HG02870 (cell line): ENCODE data around the gene SVEP1.

Experiments
- ATAC-seq: cut with Tn5 transposase; IDR thresholded peaks from one replicate; pipeline ENCODE4 v1.9.1; 2021; ENCODE audit warnings: mild to moderate bottlenecking, moderate library complexity; ENCODE audit not compliant: unreplicated experiment

The SVEP1 gene

GRCh38 chr9:110528645-110529044 is 50.9 kb downstream of the SVEP1 start:
- no peak for ATAC-seq

- ATAC-seq = no peak
These were observed 53.1 kb downstream of the SVEP1 start for GRCh38 chr9:110526426-110526825.

- no peak for ATAC-seq
These were observed 58.3 kb downstream of the SVEP1 start for GRCh38 chr9:110521206-110521605.

DNA sequence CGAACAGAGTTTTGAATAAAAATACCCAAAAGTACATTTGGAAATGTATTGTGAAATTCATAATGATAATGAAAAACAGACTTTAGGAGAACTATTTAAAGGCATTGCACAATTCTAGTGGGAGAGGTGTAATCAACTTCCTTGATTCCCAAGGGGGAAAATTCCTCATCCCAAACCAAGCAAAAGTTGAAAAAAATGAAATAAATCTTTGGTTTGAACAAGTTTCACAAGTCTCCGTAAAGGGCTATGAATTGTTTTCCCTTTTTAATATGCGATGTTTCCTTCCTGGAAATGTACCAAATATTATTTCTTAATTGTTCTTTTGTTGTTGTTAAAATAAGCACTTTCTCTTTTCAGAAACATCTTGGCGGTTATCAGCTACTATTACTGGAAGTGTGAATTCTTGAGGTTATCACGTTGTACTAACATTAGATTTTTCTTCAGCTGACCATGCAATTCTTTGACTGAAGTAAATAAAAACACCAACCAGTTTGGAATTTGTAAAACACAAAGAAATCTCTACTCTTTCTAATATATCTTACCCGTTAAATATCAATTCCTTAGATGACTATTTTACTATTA is 59.3 kb downstream of the SVEP1 start:
- no peak for ATAC-seq

- ATAC-seq = no peak
These were observed 62.1 kb downstream of the SVEP1 start for GRCh38 chr9:110517483-110517882.

DNA sequence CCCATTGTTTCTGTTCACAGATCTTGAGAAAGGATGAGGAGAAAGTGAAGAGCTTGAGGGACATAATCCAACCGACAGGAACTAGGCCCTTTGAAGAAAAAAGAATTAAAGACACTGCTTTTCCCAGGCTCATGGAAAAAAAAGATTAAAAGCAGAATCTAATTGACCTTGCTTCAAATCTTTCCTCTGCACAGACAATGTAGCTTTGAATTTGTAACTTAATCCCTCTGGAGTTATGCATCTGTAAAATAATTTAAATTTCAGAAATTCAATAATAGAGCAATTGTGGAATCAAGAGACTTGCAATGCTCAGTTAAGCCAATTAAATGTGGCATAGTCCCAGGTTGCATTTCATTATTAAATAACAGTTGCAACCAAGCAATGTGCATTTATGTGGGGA is 64.6 kb downstream of the SVEP1 start:
- no peak for ATAC-seq

GRCh38 chr9:110512817-110513216 is 66.7 kb downstream of the SVEP1 start:
- no peak for ATAC-seq

- no peak for ATAC-seq
These were observed 69.7 kb downstream of the SVEP1 start for GRCh38 chr9:110509792-110510191.

DNA sequence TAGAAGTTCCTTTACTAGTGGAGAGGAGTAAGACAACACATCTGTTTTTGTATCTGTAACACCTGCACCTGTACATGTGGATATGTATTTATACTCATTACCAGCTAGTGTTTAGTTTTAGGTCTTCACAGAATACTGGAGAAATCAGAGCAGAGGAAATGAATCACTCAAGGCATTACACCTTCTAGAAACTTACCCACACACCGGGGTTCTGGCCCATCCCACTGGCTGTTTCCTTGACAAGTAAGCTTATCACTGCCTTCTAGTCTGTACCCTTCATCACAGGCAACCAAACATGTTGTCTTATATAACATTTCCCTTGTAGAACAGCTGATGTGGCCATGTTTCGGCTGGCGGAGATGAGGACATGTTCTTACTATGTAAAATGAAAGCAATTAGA is 76.7 kb downstream of the SVEP1 start:
- ATAC-seq = no peak

- ATAC-seq = no peak
These were observed 79.9 kb downstream of the SVEP1 start for GRCh38 chr9:110499608-110500007.

- no peak for ATAC-seq
These were observed 92.3 kb downstream of the SVEP1 start for GRCh38 chr9:110487196-110487595.

DNA sequence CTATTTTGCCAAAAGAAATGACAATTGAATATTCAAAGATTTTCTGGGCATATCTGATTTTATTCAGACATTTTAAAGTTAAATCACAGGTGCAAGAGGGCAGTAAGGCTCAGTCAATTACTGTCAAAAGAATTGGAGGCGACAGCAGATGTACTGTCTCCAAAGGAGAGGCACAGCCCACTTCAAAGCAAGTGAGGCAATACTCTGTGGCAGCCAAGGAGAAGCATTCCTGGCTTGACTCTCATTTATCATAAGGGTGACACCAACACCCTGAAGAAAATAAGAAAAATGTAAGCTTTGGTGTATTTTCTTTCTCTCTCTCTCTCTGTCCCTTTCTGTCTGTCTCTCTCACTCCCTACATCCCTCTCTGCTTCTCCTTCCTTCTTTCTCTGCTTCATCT is 93.3 kb downstream of the SVEP1 start:
- no peak for ATAC-seq

DNA sequence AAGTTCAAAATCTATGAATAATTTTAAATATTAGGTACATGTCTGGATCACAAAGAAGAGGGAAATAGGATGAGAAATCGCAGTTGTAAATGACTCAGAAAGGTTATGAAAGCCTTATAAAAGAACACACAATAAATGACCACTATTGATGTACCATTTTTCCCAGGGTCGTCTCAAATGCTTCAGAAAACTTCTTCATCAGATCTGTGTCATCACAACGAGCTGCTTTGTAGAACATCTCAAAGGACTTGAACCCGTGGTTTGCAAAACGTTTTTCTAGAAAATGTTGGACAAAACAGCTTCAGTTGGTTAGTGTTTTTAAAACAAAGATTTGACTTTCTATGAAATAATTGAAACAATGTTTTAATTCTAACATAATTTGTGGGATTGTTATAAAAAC is 100.1 kb downstream of the SVEP1 start:
- no peak for ATAC-seq

DNA sequence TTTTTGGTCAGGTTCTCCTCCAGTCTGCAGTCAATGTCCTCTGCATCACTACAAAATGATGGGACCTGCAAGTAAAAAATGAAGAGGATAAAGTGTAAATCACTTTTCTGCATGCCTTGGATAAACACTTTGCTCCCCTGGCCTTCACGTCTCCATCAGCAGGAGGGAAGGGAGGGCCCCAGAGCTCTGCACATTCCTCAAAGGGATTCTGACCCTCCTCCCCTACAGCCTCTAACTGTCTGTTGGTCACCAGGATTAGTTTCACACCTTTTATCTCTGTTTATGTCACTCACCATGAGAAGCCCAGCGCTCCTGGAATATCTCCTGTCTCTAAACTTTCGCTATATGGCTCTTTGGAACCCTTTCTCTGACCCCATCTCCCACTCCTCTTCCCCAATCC is 103.3 kb downstream of the SVEP1 start:
- ATAC-seq = no peak

DNA sequence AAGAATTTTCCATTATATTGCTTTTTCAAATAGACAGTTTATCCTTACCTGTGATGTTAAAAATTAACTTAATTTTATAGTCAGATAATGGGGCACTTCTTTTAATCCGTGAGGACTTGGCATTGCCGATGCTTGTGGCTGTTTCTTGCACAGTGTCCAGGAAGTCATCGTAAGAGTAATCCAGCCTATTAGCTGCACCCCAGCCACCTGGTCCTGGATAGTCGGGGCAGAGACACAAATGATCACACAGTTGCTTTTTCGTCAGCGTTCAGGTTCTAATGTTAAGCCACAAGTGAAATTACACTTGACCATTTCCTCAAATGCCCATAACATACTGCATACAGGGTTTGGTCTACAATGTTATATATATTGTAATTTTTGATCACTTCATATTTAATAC is 107.4 kb downstream of the SVEP1 start:
- no peak for ATAC-seq

- no peak for ATAC-seq
These were observed 110.6 kb downstream of the SVEP1 start for GRCh38 chr9:110468950-110469349.

DNA sequence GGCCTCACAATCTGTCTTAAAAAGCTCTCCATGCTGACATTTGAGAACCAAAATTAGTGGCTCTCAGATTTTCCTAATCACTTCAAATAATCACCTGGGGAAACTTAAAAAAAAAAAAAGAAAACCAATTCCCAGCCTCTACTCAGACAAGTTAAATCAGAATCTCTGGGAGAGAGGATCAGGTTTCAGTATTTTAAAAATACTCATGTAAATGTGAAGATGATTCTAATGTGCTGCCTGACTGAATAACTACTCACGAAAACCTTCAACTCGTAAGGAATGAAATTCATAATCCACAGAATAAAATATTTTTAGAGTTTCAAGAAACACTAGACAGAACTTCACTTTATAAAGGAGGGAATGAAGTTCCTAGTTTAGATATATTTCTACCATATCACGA is 114.4 kb downstream of the SVEP1 start:
- ATAC-seq = no peak

DNA sequence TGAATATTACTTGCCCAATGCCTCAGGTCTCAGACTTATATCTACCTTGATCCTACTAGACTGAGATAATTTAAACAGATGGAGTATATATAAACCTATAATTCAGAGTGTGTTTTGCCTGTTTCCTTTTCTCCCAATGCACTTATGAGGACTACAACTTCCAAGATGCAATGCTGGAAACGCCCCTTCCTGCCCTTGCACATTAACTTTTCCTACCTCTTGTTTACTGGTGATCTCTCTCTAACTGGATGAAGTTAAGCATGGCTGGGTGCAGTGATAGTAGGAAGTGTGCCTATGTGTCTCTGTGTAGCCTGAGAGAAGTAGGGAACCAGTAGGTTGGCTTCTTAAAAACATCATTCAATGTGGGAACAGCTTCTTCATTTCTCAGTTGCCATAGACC is 115.2 kb downstream of the SVEP1 start:
- ATAC-seq = no peak

DNA sequence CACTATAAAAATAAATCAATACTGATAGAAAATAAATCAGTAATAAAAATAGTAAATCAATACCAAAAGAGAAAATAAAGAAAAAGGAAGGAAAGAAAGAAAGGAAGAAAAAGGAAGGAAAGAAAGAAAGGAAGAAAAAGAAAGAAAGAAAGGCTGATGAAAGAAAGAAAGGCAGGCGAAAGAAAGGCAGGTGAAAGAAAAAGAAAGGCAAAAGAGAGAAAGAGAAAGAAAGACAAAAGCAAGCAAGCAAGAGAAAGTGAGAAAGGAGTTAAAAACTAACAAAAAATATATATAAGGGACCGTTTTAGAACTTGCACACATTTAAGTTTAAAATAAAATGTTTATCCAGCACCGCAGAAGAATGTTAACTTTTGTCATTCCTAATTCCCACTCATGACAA is 116.0 kb downstream of the SVEP1 start:
- ATAC-seq = no peak

GRCh38 chr9:110457245-110457644 is 122.3 kb downstream of the SVEP1 start:
- ATAC-seq = no peak

DNA sequence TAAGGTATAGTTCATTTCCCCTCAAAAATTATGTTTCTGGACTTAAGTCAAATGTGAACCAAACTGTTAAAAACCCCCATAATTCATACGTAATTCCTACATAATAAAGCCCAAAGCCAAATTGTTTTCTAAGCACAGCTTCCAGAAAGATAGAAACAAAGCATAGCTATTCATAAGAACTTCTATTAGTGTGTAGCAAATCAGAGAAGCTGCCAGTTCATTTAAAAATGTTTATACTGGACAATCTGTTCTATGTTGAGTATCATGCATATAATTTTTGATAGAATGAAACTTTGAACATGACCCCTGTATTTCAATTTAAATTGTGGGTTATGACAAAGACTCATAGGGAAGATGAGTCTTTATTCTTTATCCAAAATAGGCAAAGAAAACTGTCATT is 122.9 kb downstream of the SVEP1 start:
- no peak for ATAC-seq

GRCh38 chr9:110455860-110456259 is 123.7 kb downstream of the SVEP1 start:
- ATAC-seq = no peak

GRCh38 chr9:110452227-110452801 is 127.2 kb downstream of the SVEP1 start:
- ATAC-seq = no peak
